ENCODE data around the gene CBR4.

CBR4 gene

GRCh38 chr4:168999809-169000208 is 10.2 kb downstream of the CBR4 start:
- H4K20me1 ChIP-seq (ENCODE audit: insufficient read depth, low read length, poor library complexity, severe bottlenecking) = peaks cover 19% of the 10 kb centered on the region
- H3K9me3 ChIP-seq (ENCODE audit: insufficient read depth, low read depth, low read length) = no peaks in the 10 kb centered on the region
- H3K4me2 ChIP-seq (ENCODE audit: low read depth, low read length, poor library complexity, severe bottlenecking) = peak overlapping the region; percentile 51
- no peaks in the 10 kb centered on the region for H3F3A ChIP-seq (ENCODE audit: low read depth)
- H3K4me3 ChIP-seq (ENCODE audit: low read length, poor library complexity, severe bottlenecking) = no peak overlapping the region
- no peak for TF ChIP-seq CTCF (conservative IDR thresholded peaks at IDR 0.05; ENCODE audit: low read length)
- no peak for TF ChIP-seq EZH2phosphoT487 (IDR thresholded peaks at IDR 0.05; ENCODE audit: borderline replicate concordance)
- peak overlapping the region; percentile 15 for H3K9ac ChIP-seq (ENCODE audit: low read depth, low read length, poor library complexity, severe bottlenecking)
- H3K79me2 ChIP-seq (ENCODE audit: insufficient read depth, low read length) = peaks cover 27% of the 10 kb centered on the region
- H3K9me2 ChIP-seq (replicated peaks; ENCODE audit: low read depth, low read length) = no peaks in the 10 kb centered on the region
- no peak overlapping the region for H2AFZ ChIP-seq (ENCODE audit: low read length)
- H3K4me1 ChIP-seq (ENCODE audit: insufficient read depth, low read length, poor library complexity, severe bottlenecking) = peaks cover 21% of the 10 kb centered on the region
- peaks cover 38% of the 10 kb centered on the region for H3K36me3 ChIP-seq (ENCODE audit: insufficient read depth, low read length)
- H3K27me3 ChIP-seq (ENCODE audit: insufficient read depth, low read length, poor library complexity, severe bottlenecking) = no peaks in the 10 kb centered on the region

- H3K4me1 ChIP-seq (ENCODE audit: insufficient read depth, low read length, poor library complexity, severe bottlenecking) = peaks cover 21% of the 10 kb centered on the region
- H3K79me2 ChIP-seq (ENCODE audit: insufficient read depth, low read length) = peaks cover 21% of the 10 kb centered on the region
- no peaks in the 10 kb centered on the region for H3K27me3 ChIP-seq (ENCODE audit: insufficient read depth, low read length, poor library complexity, severe bottlenecking)
- H3K9me3 ChIP-seq (ENCODE audit: insufficient read depth, low read depth, low read length) = no peaks in the 10 kb centered on the region
- H2AFZ ChIP-seq (ENCODE audit: low read length) = no peak overlapping the region
- H3K9ac ChIP-seq (ENCODE audit: low read depth, low read length, poor library complexity, severe bottlenecking) = peak overlapping the region; percentile 0
- H3F3A ChIP-seq (ENCODE audit: low read depth) = no peaks in the 10 kb centered on the region
- H4K20me1 ChIP-seq (ENCODE audit: insufficient read depth, low read length, poor library complexity, severe bottlenecking) = peaks cover 19% of the 10 kb centered on the region
- no peak overlapping the region for H3K4me3 ChIP-seq (ENCODE audit: low read length, poor library complexity, severe bottlenecking)
- H3K36me3 ChIP-seq (ENCODE audit: insufficient read depth, low read length) = peaks cover 38% of the 10 kb centered on the region
- H3K9me2 ChIP-seq (replicated peaks; ENCODE audit: low read depth, low read length) = no peaks in the 10 kb centered on the region
- TF ChIP-seq EZH2phosphoT487 (IDR thresholded peaks at IDR 0.05; ENCODE audit: borderline replicate concordance) (no peak), CTCF (conservative IDR thresholded peaks at IDR 0.05; ENCODE audit: low read length) (no peak)
- peak overlapping the region; percentile 51 for H3K4me2 ChIP-seq (ENCODE audit: low read depth, low read length, poor library complexity, severe bottlenecking)
Measured at GRCh38 chr4:168998596-168998995, 11.5 kb downstream of the CBR4 start.

GRCh38 chr4:168995537-168996295 is 14.3 kb downstream of the CBR4 start:
- Histone ChIP-seq H3K9me2 (replicated peaks; ENCODE audit: low read depth, low read length) (no peaks in the 10 kb centered on the region), H3K9me3 (ENCODE audit: insufficient read depth, low read depth, low read length) (no peaks in the 10 kb centered on the region), H3K4me2 (ENCODE audit: low read depth, low read length, poor library complexity, severe bottlenecking) (no peak overlapping the region), H3K4me3 (ENCODE audit: low read length, poor library complexity, severe bottlenecking) (no peak overlapping the region), H3K79me2 (ENCODE audit: insufficient read depth, low read length) (peaks cover 10% of the 10 kb centered on the region; the same call in 1 of the 2 replicates), H3K36me3 (ENCODE audit: insufficient read depth, low read length) (peaks cover 24% of the 10 kb centered on the region), H3F3A (ENCODE audit: low read depth) (no peaks in the 10 kb centered on the region), H2AFZ (ENCODE audit: low read length) (no peak overlapping the region), H3K4me1 (ENCODE audit: insufficient read depth, low read length, poor library complexity, severe bottlenecking) (peaks cover 27% of the 10 kb centered on the region), H4K20me1 (ENCODE audit: insufficient read depth, low read length, poor library complexity, severe bottlenecking) (peaks cover 19% of the 10 kb centered on the region), H3K9ac (ENCODE audit: low read depth, low read length, poor library complexity, severe bottlenecking) (no peak overlapping the region), H3K27me3 (ENCODE audit: insufficient read depth, low read length, poor library complexity, severe bottlenecking) (no peaks in the 10 kb centered on the region)
- TF ChIP-seq EZH2phosphoT487 (IDR thresholded peaks at IDR 0.05; ENCODE audit: borderline replicate concordance) (no peak), CTCF (conservative IDR thresholded peaks at IDR 0.05; ENCODE audit: low read length) (peak; percentile 46)

Measured in Loucy (cell line).